ENCODE results near the gene C1QL1. TPM values are rescaled to one million over a fixed set of nuclear protein-coding genes. Genes with fewer than 3 reads are reported as not detected.

Gene C1QL1
- total RNA-seq, 1 donor from 2014 or later: 37.0 TPM

DNA sequence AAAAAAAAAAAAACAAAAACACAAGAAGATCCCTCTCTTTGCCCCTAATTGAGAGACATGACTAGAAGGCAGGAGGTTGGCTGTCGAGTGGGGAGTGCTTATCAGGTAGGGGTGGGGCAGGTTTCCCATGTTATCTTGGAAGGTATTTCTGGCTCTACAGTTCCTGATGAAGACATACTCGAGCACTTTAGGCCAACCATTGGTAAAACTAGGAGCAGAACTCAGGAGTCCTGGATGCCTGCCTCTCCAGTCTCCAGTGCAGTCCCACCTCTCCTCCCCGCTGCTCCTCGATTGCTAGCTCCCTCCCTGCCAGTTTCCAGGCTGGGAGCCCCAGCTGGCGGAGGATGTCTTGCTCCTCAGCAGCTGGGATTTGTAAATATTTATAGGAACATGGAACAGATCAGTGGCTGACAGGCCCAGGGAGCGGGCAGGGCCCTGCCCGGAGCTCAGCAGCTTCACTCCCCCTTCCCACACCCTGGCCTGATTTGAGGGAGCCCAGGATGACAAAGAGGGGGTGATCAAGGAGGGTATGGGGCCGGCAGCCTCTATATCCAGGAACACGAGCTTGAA lies 11.4 kb upstream of the C1QL1 start:
- H3K27me3 Mint-ChIP-seq: peaks cover 20% of the 10 kb centered on the region
- peak overlapping the region; percentile 15 for H3K27ac Mint-ChIP-seq
- peak overlapping the region; percentile 37 for H3K4me3 Mint-ChIP-seq (ENCODE audit: low read depth)
- H3K9me3 Mint-ChIP-seq (ENCODE audit: low read depth): no peaks in the 10 kb centered on the region
- DNase-seq (ENCODE audit: low spot score, unreplicated experiment): no peak
- TF ChIP-seq, protein P1, sequence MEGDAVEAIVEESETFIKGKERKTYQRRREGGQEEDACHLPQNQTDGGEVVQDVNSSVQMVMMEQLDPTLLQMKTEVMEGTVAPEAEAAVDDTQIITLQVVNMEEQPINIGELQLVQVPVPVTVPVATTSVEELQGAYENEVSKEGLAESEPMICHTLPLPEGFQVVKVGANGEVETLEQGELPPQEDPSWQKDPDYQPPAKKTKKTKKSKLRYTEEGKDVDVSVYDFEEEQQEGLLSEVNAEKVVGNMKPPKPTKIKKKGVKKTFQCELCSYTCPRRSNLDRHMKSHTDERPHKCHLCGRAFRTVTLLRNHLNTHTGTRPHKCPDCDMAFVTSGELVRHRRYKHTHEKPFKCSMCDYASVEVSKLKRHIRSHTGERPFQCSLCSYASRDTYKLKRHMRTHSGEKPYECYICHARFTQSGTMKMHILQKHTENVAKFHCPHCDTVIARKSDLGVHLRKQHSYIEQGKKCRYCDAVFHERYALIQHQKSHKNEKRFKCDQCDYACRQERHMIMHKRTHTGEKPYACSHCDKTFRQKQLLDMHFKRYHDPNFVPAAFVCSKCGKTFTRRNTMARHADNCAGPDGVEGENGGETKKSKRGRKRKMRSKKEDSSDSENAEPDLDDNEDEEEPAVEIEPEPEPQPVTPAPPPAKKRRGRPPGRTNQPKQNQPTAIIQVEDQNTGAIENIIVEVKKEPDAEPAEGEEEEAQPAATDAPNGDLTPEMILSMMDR (IDR thresholded peaks at IDR 0.05; ENCODE audit: unreplicated experiment): no peak
- no peaks in the 10 kb centered on the region for H3K36me3 Mint-ChIP-seq (ENCODE audit: insufficient read depth)
- H3K4me1 Mint-ChIP-seq (ENCODE audit: low read depth): peaks cover 35% of the 10 kb centered on the region

- TF ChIP-seq, protein P1 (IDR thresholded peaks at IDR 0.05; ENCODE audit: unreplicated experiment): no peak
- Mint-ChIP-seq H3K4me3 (ENCODE audit: low read depth) (no peak overlapping the region), H3K4me1 (ENCODE audit: low read depth) (peaks cover 35% of the 10 kb centered on the region), H3K27me3 (peaks cover 24% of the 10 kb centered on the region), H3K27ac (no peak overlapping the region), H3K9me3 (ENCODE audit: low read depth) (no peaks in the 10 kb centered on the region), H3K36me3 (ENCODE audit: insufficient read depth) (no peaks in the 10 kb centered on the region)
- DNase-seq (ENCODE audit: low spot score, unreplicated experiment): no peak
Observed at GRCh38 chr17:44978807-44979206, 10.7 kb upstream of the C1QL1 start.

DNA sequence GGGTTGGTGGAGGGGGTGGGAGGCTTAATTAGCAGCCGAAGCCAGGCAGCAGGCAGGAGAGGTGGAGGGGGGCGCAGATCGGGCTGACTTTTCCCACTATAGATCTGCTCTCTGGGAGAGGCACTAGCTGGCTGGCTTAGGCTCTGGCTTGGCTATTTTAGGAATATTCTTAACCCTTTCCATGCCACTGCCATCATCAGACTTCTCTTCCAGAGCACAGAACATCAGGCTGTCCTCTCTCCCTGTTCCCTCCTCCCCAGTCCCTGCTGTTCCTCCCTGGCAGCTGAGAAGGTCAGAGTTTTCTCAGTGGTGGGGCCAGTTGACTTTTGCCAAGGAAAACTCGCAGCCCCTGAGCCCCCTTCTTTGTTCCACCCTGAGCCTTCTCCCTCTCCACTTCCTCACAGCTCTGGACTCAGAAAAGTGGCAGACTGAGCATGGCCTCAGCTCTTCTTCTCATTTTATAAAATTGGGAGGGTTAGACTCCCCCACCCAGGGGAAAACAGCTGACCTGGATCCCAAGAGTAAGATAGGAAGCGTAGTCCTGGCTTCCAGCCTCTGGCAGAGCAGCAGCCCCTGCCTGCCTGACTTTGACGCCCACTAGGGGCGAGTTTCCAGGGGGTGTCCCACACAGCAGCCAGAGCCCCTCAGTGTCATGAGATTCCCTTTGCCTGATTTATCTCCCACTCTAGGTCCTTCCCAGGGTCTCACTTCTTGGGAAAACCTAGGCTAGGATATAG lies 9.9 kb upstream of the C1QL1 start:
- Mint-ChIP-seq H3K27ac (no peak overlapping the region), H3K27me3 (peaks cover 28% of the 10 kb centered on the region), H3K36me3 (ENCODE audit: insufficient read depth) (no peaks in the 10 kb centered on the region), H3K9me3 (ENCODE audit: low read depth) (no peaks in the 10 kb centered on the region), H3K4me3 (ENCODE audit: low read depth) (peak overlapping the region; percentile 34), H3K4me1 (ENCODE audit: low read depth) (peaks cover 35% of the 10 kb centered on the region)
- no peak for DNase-seq (ENCODE audit: low spot score, unreplicated experiment)
- TF ChIP-seq, protein P1 (IDR thresholded peaks at IDR 0.05; ENCODE audit: unreplicated experiment): no peak

- peaks cover 37% of the 10 kb centered on the region for H3K27me3 Mint-ChIP-seq
Observed at GRCh38 chr17:44977065-44977464, 9.0 kb upstream of the C1QL1 start.

DNA sequence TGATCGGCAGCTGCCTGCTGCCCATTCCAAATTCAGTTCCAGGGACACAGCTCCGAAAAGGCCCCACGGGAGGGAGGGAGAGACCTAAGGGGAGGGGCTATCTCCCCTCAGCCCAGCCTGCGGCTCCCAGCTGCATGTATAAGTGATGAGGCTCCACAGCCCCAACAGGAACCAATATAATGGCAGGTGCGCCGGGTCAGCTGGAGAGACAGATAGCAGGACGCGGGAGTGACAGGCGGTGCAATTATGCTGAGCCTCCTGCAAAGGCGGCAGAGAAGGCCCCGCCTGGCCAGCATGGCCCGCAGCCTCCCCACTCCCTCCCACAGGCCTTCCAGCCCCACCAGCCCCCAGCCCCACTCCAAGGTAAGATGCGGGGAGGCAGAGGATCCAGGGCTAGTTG lies 8.1 kb upstream of the C1QL1 start:
- peaks cover 46% of the 10 kb centered on the region for H3K27me3 Mint-ChIP-seq
- H3K9me3 Mint-ChIP-seq (ENCODE audit: low read depth): no peaks in the 10 kb centered on the region
- peaks cover 28% of the 10 kb centered on the region for H3K4me1 Mint-ChIP-seq (ENCODE audit: low read depth)

More at GRCh38 chr17:44977065-44977464, 9.0 kb upstream of the C1QL1 start:
- peaks cover 35% of the 10 kb centered on the region for H3K4me1 Mint-ChIP-seq (ENCODE audit: low read depth)
- H3K27ac Mint-ChIP-seq: peak overlapping the region; percentile 73
- TF ChIP-seq, protein P1 (IDR thresholded peaks at IDR 0.05; ENCODE audit: unreplicated experiment): no peak
- H3K36me3 Mint-ChIP-seq (ENCODE audit: insufficient read depth): no peaks in the 10 kb centered on the region
- no peak for DNase-seq (ENCODE audit: low spot score, unreplicated experiment)
- H3K9me3 Mint-ChIP-seq (ENCODE audit: low read depth): no peaks in the 10 kb centered on the region
- peak overlapping the region; percentile 48 for H3K4me3 Mint-ChIP-seq (ENCODE audit: low read depth)

More for the DNA sequence above, 8.1 kb upstream of the C1QL1 start:
- Mint-ChIP-seq H3K27ac (no peak overlapping the region), H3K4me3 (ENCODE audit: low read depth) (no peak overlapping the region), H3K36me3 (ENCODE audit: insufficient read depth) (no peaks in the 10 kb centered on the region)
- no peak for DNase-seq (ENCODE audit: low spot score, unreplicated experiment)
- TF ChIP-seq, protein P1 (IDR thresholded peaks at IDR 0.05; ENCODE audit: unreplicated experiment): no peak
